ENCODE data around the gene DNAH1.
A peak's percentile ranks its signal among the peaks of the same experiment; 100 is the strongest.

Gene DNAH1

GRCh38 chr3:52305926-52306325 lies 10.2 kb upstream of the DNAH1 start:
- in situ Hi-C loops (cut with HindIII; ENCODE audit: low pct_ligation_motif_present, low sequenced_read_pairs), result no loop called here
- Histone ChIP-seq H3K27me3 (replicated peaks) (no peaks in the 10 kb centered on the region), H3K27ac (no peak overlapping the region), H3K4me3 (ENCODE audit: low read depth, low read length) (no peak overlapping the region), H3K36me3 (replicated peaks) (no peaks in the 10 kb centered on the region)
- DNase-seq, result no peak
- TF ChIP-seq, protein P1, sequence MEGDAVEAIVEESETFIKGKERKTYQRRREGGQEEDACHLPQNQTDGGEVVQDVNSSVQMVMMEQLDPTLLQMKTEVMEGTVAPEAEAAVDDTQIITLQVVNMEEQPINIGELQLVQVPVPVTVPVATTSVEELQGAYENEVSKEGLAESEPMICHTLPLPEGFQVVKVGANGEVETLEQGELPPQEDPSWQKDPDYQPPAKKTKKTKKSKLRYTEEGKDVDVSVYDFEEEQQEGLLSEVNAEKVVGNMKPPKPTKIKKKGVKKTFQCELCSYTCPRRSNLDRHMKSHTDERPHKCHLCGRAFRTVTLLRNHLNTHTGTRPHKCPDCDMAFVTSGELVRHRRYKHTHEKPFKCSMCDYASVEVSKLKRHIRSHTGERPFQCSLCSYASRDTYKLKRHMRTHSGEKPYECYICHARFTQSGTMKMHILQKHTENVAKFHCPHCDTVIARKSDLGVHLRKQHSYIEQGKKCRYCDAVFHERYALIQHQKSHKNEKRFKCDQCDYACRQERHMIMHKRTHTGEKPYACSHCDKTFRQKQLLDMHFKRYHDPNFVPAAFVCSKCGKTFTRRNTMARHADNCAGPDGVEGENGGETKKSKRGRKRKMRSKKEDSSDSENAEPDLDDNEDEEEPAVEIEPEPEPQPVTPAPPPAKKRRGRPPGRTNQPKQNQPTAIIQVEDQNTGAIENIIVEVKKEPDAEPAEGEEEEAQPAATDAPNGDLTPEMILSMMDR (IDR thresholded peaks at IDR 0.05; ENCODE audit: low read depth, low read length, missing control alignments), result no peak

GRCh38 chr3:52306978-52307377 lies 9.1 kb upstream of the DNAH1 start:
- H3K36me3 ChIP-seq (replicated peaks), result no peaks in the 10 kb centered on the region
- in situ Hi-C loops (cut with HindIII; ENCODE audit: low pct_ligation_motif_present, low sequenced_read_pairs), result no loop called here
- no peak overlapping the region for H3K4me3 ChIP-seq (ENCODE audit: low read depth, low read length)
- DNase-seq, result no peak
- no peak overlapping the region for H3K27ac ChIP-seq
- H3K27me3 ChIP-seq (replicated peaks), result no peaks in the 10 kb centered on the region
- TF ChIP-seq, protein P1 (IDR thresholded peaks at IDR 0.05; ENCODE audit: low read depth, low read length, missing control alignments), result no peak

- in situ Hi-C loops (cut with HindIII; ENCODE audit: low pct_ligation_motif_present, low sequenced_read_pairs), result no loop called here
- TF ChIP-seq, protein P1 (IDR thresholded peaks at IDR 0.05; ENCODE audit: low read depth, low read length, missing control alignments), result no peak
These were observed 7.8 kb upstream of the DNAH1 start for GRCh38 chr3:52308308-52308707.

DNA sequence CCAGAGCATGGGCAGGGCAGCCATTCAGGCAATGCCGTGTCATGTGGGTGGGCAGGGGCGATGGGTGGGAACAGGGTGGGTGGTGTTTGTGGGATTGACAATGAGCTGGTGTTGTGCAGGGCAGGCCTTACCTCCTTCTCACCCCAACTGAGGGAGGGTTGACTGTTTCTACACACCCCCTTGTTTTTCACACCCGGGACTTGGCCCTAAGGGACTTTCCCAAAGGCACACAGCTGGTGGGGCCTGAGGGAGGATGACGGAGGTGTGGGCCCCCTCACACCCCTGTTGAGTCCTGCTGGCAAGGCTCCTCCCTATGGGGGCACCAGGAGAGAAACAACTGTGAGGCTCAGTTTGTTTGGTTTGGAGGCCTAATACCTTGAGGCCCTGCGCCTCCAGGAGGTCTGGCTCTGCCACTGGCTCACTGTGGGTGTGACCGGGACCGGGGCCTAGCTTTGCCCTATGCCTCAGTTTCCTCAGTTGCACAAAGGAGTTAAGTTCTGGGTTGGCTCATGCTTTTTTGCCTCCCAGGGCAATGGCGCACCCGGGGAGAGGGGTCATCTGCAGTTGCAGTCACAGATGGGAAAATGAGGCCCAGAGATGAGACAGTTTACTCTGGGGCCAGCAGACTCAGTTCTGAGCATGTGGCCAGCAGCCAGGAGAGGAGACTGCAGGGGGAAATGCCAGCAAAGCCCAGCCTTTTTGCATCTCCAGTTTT lies 5.1 kb upstream of the DNAH1 start:
- Histone ChIP-seq H3K27me3 (replicated peaks) (no peaks in the 10 kb centered on the region), H3K4me3 (ENCODE audit: low read depth, low read length) (no peak overlapping the region), H3K27ac (no peak overlapping the region), H3K36me3 (replicated peaks) (no peaks in the 10 kb centered on the region)
- in situ Hi-C loops (cut with HindIII; ENCODE audit: low pct_ligation_motif_present, low sequenced_read_pairs), result no loop called here
- TF ChIP-seq, protein P1 (IDR thresholded peaks at IDR 0.05; ENCODE audit: low read depth, low read length, missing control alignments), result no peak
- peak; percentile 44 for DNase-seq

More at GRCh38 chr3:52308308-52308707, 7.8 kb upstream of the DNAH1 start:
- Histone ChIP-seq H3K4me3 (ENCODE audit: low read depth, low read length) (no peak overlapping the region), H3K36me3 (replicated peaks) (no peaks in the 10 kb centered on the region), H3K27ac (no peak overlapping the region), H3K27me3 (replicated peaks) (no peaks in the 10 kb centered on the region)
- no peak for DNase-seq

DNA sequence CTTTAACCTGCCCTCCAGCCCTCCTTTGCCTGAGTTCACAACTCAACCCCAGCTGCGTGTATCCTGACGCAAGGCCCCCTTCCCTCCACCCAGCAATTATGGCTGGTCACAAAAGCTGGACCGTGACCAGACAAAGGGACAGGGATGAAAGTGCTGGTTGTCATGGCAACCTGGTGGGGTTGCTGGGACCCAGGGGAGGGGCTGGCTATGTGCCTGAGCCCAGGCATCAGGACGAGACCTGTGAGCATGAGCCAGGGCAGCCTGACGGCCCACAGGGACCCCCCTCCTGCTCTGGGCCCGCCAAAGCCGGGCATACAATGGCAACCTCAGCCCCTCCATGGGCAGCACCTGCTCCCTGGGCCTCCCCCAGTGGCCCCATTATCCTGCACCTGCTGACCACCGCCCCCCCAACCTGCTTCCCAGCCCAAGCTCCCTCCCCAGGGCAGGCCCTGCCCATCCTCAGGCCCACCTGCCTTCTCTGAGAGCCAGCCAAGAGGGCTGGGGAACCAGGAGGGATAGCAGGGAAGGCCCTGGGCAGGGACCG lies 4.5 kb upstream of the DNAH1 start:
- Histone ChIP-seq H3K36me3 (replicated peaks) (no peaks in the 10 kb centered on the region), H3K4me3 (ENCODE audit: low read depth, low read length) (no peak overlapping the region), H3K27ac (no peak overlapping the region), H3K27me3 (replicated peaks) (no peaks in the 10 kb centered on the region)
- no peak for DNase-seq
- TF ChIP-seq, protein P1 (IDR thresholded peaks at IDR 0.05; ENCODE audit: low read depth, low read length, missing control alignments), result no peak
- in situ Hi-C loops (cut with HindIII; ENCODE audit: low pct_ligation_motif_present, low sequenced_read_pairs), result no loop called here

All from brain microvascular endothelial cell (primary cell).